Left ventricle myocardium inferior (tissue), 1 donor: ENCODE measurements around the gene GPR84. TPM values are rescaled to one million over a fixed set of nuclear protein-coding genes. Genes with fewer than 3 reads are reported as not detected.

ENCODE experiments used
- DNase-seq: peaks from one replicate; pipeline ENCODE4 v3.0.0-alpha.2; 2020
- H3K27ac ChIP-seq: fragments of 200-600 bp; replicated peaks from 2 replicates; pipeline ENCODE4 v1.8.0; 2021
- H3K27me3 ChIP-seq: fragments of 200-600 bp; 2 replicates; pipeline ENCODE4 v1.8.0; 2021; ENCODE audit warnings: low read depth
- H3K36me3 ChIP-seq: fragments of 200-600 bp; 2 replicates; pipeline ENCODE4 v1.8.0; 2021
- H3K4me1 ChIP-seq: fragments of 200-600 bp; 2 replicates; pipeline ENCODE4 v1.8.0; 2021
- H3K4me3 ChIP-seq: fragments of 200-600 bp; 2 replicates; pipeline ENCODE4 v1.8.0; 2021; ENCODE audit warnings: mild to moderate bottlenecking, moderate library complexity
- H3K9me3 ChIP-seq: fragments of 200-600 bp; replicated peaks from 2 replicates; pipeline ENCODE4 v1.8.0; 2021
- CTCF ChIP-seq: fragments of 200-600 bp; IDR thresholded peaks from 2 replicates; pipeline ENCODE4 v1.8.0; 2021; ENCODE audit warnings: antibody characterized with exemption, mild to moderate bottlenecking, borderline replicate concordance
- intact Hi-C: fragments of 100-400 bp; cut with micrococcal nuclease; formaldehyde crosslinking; loops from one replicate; pipeline ENCODE4 v1.11.0; 2022
- total RNA-seq: library from RNA; stranded (reverse); fragmentation: NEBNext Ultra II Directional; extraction: Animal tissue kit (Norgen Biotek cat#: 25700); gene quantifications from one replicate; pipeline ENCODE4 v1.2.1, GENCODE V29; 2021
- donor health status: DM: no; HTN: yes; CAD: no; lungs with severe emphysema.

GPR84 gene
- total RNA-seq, 1 donor from 2014 or later = not detected

GRCh38 chr12:54350743-54351142 is 13.5 kb downstream of the GPR84 start:
- intact Hi-C loops = no loop called here
- no peaks in the 10 kb centered on the region for H3K9me3 ChIP-seq
- peaks cover 35% of the 10 kb centered on the region for H3K4me1 ChIP-seq
- H3K27ac ChIP-seq = peak overlapping the region; percentile 70
- DNase-seq = no peak
- H3K27me3 ChIP-seq = no peaks in the 10 kb centered on the region
- TF ChIP-seq CTCF = no peak
- peaks cover 57% of the 10 kb centered on the region for H3K36me3 ChIP-seq
- no peak overlapping the region for H3K4me3 ChIP-seq

- Histone ChIP-seq H3K4me3 (no peak overlapping the region), H3K36me3 (peaks cover 68% of the 10 kb centered on the region), H3K27ac (no peak overlapping the region), H3K9me3 (no peaks in the 10 kb centered on the region), H3K27me3 (no peaks in the 10 kb centered on the region), H3K4me1 (peaks cover 35% of the 10 kb centered on the region)
- no peak for DNase-seq
- intact Hi-C loops = no loop called here
- no peak for TF ChIP-seq CTCF
These were observed 14.6 kb downstream of the GPR84 start for GRCh38 chr12:54349679-54350078.

GRCh38 chr12:54349036-54349435 is 15.2 kb downstream of the GPR84 start:
- intact Hi-C loops = no loop called here
- no peak for DNase-seq

GRCh38 chr12:54341378-54342300 is 22.6 kb downstream of the GPR84 start:
- H3K27ac ChIP-seq = no peak overlapping the region
- no peak for TF ChIP-seq CTCF
- peaks cover 64% of the 10 kb centered on the region for H3K36me3 ChIP-seq
- H3K4me1 ChIP-seq = peaks cover 28% of the 10 kb centered on the region
- intact Hi-C loops = no loop called here
- H3K9me3 ChIP-seq = no peaks in the 10 kb centered on the region
- H3K4me3 ChIP-seq = no peak overlapping the region
- no peak for DNase-seq
- H3K27me3 ChIP-seq = no peaks in the 10 kb centered on the region

More at GRCh38 chr12:54349036-54349435, 15.2 kb downstream of the GPR84 start:
- no peak for TF ChIP-seq CTCF
- peaks cover 74% of the 10 kb centered on the region for H3K36me3 ChIP-seq
- no peak overlapping the region for H3K4me3 ChIP-seq
- peaks cover 35% of the 10 kb centered on the region for H3K4me1 ChIP-seq
- no peaks in the 10 kb centered on the region for H3K9me3 ChIP-seq
- H3K27me3 ChIP-seq = no peaks in the 10 kb centered on the region
- no peak overlapping the region for H3K27ac ChIP-seq

GRCh38 chr12:54340846-54341245 is 23.4 kb downstream of the GPR84 start:
- no peak overlapping the region for H3K4me3 ChIP-seq
- intact Hi-C loops = no loop called here
- TF ChIP-seq CTCF = no peak
- peaks cover 34% of the 10 kb centered on the region for H3K4me1 ChIP-seq
- no peaks in the 10 kb centered on the region for H3K9me3 ChIP-seq
- no peak for DNase-seq
- H3K27me3 ChIP-seq = no peaks in the 10 kb centered on the region
- no peak overlapping the region for H3K27ac ChIP-seq
- peaks cover 56% of the 10 kb centered on the region for H3K36me3 ChIP-seq
